Measurements from ENCODE around the gene SLC6A19. TPM values are rescaled to one million over a fixed set of nuclear protein-coding genes. Genes with fewer than 3 reads are reported as not detected.

Gene SLC6A19
- total RNA-seq, 4 donors from 2014 or later: 2.5 to 106 (median 69.5) TPM; not detected in 1

- no peaks in the 10 kb centered on the region for H3K9me3 ChIP-seq
- H3K4me3 ChIP-seq: no peak overlapping the region
- WGBS, 2 donors (ENCODE audit: low coverage in 1 of 2): 88% methylated on average over 38 of the region's 38 CpGs; no CpG with 5 or more reads in 1 of the 2 donors
- TF ChIP-seq POLR2A (IDR thresholded peaks at IDR 0.05) (no peak), EP300 (IDR thresholded peaks at IDR 0.05; ENCODE audit: low read depth) (no peak), POLR2AphosphoS5 (IDR thresholded peaks at IDR 0.05) (no peak)
- no peak overlapping the region for H3K27ac ChIP-seq
- no peaks in the 10 kb centered on the region for H3K36me3 ChIP-seq
- intact Hi-C loops (cut with DNase I; ENCODE audit: low total_unique reads) (no loop called here), in situ Hi-C loops (cut with MboI; ENCODE audit: low pct_ligation_motif_present in 1 of 4, low pct_unique_long_range_greater_than_20kb in 1 of 4, low sequenced_read_pairs in 3 of 4) (no loop called here)
- no peaks in the 10 kb centered on the region for H3K4me1 ChIP-seq
- DNase-seq: no peak
- peaks cover 3% of the 10 kb centered on the region for H3K27me3 ChIP-seq
Observed at GRCh38 chr5:1218351-1219080, 17.1 kb downstream of the SLC6A19 start.

- WGBS, 2 donors (ENCODE audit: low coverage in 1 of 2): 84 to 100% methylated on average over 2 to 34 of the region's 38 CpGs
- Histone ChIP-seq H3K36me3 (no peaks in the 10 kb centered on the region), H3K4me3 (no peak overlapping the region), H3K27ac (no peak overlapping the region), H3K27me3 (peaks cover 3% of the 10 kb centered on the region), H3K4me1 (no peaks in the 10 kb centered on the region), H3K9me3 (no peaks in the 10 kb centered on the region)
- intact Hi-C loops (cut with DNase I; ENCODE audit: low total_unique reads) (no loop called here), in situ Hi-C loops (cut with MboI; ENCODE audit: low pct_ligation_motif_present in 1 of 4, low pct_unique_long_range_greater_than_20kb in 1 of 4, low sequenced_read_pairs in 3 of 4) (no loop called here)
- no peak for DNase-seq
- TF ChIP-seq EP300 (IDR thresholded peaks at IDR 0.05; ENCODE audit: low read depth) (no peak), CTCF (IDR thresholded peaks at IDR 0.05) (no peak), POLR2A (IDR thresholded peaks at IDR 0.05) (no peak), POLR2AphosphoS5 (IDR thresholded peaks at IDR 0.05) (no peak)
Observed at GRCh38 chr5:1219098-1219767, 17.8 kb downstream of the SLC6A19 start.

- no peaks in the 10 kb centered on the region for H3K9me3 ChIP-seq
- intact Hi-C loops (cut with DNase I; ENCODE audit: low total_unique reads) (no loop called here), in situ Hi-C loops (cut with MboI; ENCODE audit: low pct_ligation_motif_present in 1 of 4, low pct_unique_long_range_greater_than_20kb in 1 of 4, low sequenced_read_pairs in 3 of 4) (no loop called here)
- DNase-seq: no peak
- WGBS, 2 donors (ENCODE audit: low coverage in 1 of 2): 88% methylated on average over 3 of the region's 11 CpGs; no CpG with 5 or more reads in 1 of the 2 donors
- TF ChIP-seq POLR2AphosphoS5 (IDR thresholded peaks at IDR 0.05) (no peak), EP300 (IDR thresholded peaks at IDR 0.05; ENCODE audit: low read depth) (no peak)
- no peak overlapping the region for H3K4me3 ChIP-seq
- no peak overlapping the region for H3K27ac ChIP-seq
- peaks cover 7% of the 10 kb centered on the region for H3K27me3 ChIP-seq
- no peaks in the 10 kb centered on the region for H3K36me3 ChIP-seq
- H3K4me1 ChIP-seq: no peaks in the 10 kb centered on the region
Observed at GRCh38 chr5:1219768-1220100, 18.3 kb downstream of the SLC6A19 start.

- H3K9me3 ChIP-seq: no peaks in the 10 kb centered on the region
- peaks cover 7% of the 10 kb centered on the region for H3K27me3 ChIP-seq
- no peaks in the 10 kb centered on the region for H3K4me1 ChIP-seq
- H3K27ac ChIP-seq: no peak overlapping the region
- TF ChIP-seq EP300 (IDR thresholded peaks at IDR 0.05; ENCODE audit: low read depth) (no peak), CTCF (IDR thresholded peaks at IDR 0.05) (no peak), POLR2AphosphoS5 (IDR thresholded peaks at IDR 0.05) (no peak), POLR2A (IDR thresholded peaks at IDR 0.05) (no peak)
- intact Hi-C loops (cut with DNase I; ENCODE audit: low total_unique reads): no loop called here
- no peak overlapping the region for H3K4me3 ChIP-seq
- 86 to 100% methylated on average over 2 to 9 of the region's 9 CpGs for WGBS, 2 donors (ENCODE audit: low coverage in 1 of 2)
- in situ Hi-C loops (cut with MboI; ENCODE audit: low pct_ligation_motif_present in 1 of 4, low pct_unique_long_range_greater_than_20kb in 1 of 4, low sequenced_read_pairs in 3 of 4): no loop called here
- no peak for DNase-seq
- H3K36me3 ChIP-seq: no peaks in the 10 kb centered on the region
Observed at GRCh38 chr5:1220351-1220750, 19.0 kb downstream of the SLC6A19 start.

DNA sequence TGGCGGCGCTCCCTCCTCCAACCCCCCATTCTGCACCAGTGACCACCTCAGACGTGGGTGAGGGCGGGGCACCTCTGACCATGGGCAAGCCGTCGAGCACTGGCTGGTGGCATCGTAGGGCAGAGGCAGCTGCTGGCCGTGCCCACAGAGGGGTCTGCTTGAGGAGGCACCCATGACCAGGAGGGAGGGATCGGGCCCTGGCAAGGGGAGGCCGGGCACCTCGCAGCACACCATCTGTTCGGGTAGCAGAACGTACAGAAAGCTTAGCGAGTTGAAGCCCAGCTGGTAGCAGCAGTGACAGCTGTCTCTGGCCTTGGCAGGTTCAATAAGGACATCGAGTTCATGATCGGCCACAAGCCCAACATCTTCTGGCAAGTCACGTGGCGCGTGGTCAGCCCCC lies 19.4 kb downstream of the SLC6A19 start:
- no peak for TF ChIP-seq POLR2A (IDR thresholded peaks at IDR 0.05)
- TF ChIP-seq EP300 (IDR thresholded peaks at IDR 0.05; ENCODE audit: low read depth): no peak
- no peak for TF ChIP-seq CTCF (IDR thresholded peaks at IDR 0.05)
- in situ Hi-C loops (cut with MboI; ENCODE audit: low pct_ligation_motif_present in 1 of 4, low pct_unique_long_range_greater_than_20kb in 1 of 4, low sequenced_read_pairs in 3 of 4): no loop called here
- H3K27ac ChIP-seq: no peak overlapping the region
- 93% methylated on average over 17 of the region's 19 CpGs; no CpG with 5 or more reads in 1 of the 2 donors for WGBS, 2 donors (ENCODE audit: low coverage in 1 of 2)
- peaks cover 7% of the 10 kb centered on the region for H3K27me3 ChIP-seq
- H3K9me3 ChIP-seq: no peaks in the 10 kb centered on the region
- no peak overlapping the region for H3K4me3 ChIP-seq
- no peaks in the 10 kb centered on the region for H3K36me3 ChIP-seq
- no peaks in the 10 kb centered on the region for H3K4me1 ChIP-seq
- DNase-seq: no peak
- intact Hi-C loops (cut with DNase I; ENCODE audit: low total_unique reads): no loop called here
